Measurements from ENCODE around the gene RTBDN.

RTBDN gene

DNA sequence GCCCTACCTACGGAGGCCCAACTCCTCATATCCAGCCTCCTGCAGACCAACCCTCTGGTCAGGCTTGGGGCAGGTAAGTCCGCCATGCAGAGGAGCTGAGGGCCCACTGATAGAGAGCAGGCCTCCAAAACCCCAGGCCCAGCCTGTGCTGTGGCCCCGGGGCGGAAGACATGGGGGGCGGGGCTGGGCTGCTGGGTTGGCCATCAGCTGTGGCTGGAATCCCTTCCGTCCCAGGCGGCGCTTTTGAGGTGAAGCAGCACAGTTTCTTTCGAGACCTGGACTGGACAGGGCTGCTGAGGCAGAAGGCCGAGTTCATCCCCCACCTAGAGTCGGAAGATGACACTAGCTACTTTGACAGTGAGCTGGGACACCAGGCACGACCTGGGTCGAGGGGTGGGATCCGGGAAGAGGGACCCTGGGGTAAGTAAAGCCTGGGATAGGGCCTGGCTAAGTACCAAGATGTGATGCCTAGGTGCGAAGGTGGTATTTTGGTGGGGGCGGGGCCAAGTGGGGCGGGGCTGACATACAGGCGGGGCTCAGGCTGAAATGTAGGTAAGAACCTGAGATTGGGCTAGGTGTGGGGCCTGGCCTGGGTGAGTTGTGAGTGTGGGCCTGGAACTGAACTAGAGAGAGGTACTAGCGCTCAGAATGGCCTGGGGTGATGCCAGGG, 31.5 kb upstream of the RTBDN start:
- no peak overlapping the region for H3K4me3 ChIP-seq (ENCODE audit: low read length)
- DNase-seq (ENCODE audit: low read depth), result no peak
- TF ChIP-seq, protein P1, sequence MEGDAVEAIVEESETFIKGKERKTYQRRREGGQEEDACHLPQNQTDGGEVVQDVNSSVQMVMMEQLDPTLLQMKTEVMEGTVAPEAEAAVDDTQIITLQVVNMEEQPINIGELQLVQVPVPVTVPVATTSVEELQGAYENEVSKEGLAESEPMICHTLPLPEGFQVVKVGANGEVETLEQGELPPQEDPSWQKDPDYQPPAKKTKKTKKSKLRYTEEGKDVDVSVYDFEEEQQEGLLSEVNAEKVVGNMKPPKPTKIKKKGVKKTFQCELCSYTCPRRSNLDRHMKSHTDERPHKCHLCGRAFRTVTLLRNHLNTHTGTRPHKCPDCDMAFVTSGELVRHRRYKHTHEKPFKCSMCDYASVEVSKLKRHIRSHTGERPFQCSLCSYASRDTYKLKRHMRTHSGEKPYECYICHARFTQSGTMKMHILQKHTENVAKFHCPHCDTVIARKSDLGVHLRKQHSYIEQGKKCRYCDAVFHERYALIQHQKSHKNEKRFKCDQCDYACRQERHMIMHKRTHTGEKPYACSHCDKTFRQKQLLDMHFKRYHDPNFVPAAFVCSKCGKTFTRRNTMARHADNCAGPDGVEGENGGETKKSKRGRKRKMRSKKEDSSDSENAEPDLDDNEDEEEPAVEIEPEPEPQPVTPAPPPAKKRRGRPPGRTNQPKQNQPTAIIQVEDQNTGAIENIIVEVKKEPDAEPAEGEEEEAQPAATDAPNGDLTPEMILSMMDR (conservative IDR thresholded peaks at IDR 0.05; ENCODE audit: low read length), result no peak

DNA sequence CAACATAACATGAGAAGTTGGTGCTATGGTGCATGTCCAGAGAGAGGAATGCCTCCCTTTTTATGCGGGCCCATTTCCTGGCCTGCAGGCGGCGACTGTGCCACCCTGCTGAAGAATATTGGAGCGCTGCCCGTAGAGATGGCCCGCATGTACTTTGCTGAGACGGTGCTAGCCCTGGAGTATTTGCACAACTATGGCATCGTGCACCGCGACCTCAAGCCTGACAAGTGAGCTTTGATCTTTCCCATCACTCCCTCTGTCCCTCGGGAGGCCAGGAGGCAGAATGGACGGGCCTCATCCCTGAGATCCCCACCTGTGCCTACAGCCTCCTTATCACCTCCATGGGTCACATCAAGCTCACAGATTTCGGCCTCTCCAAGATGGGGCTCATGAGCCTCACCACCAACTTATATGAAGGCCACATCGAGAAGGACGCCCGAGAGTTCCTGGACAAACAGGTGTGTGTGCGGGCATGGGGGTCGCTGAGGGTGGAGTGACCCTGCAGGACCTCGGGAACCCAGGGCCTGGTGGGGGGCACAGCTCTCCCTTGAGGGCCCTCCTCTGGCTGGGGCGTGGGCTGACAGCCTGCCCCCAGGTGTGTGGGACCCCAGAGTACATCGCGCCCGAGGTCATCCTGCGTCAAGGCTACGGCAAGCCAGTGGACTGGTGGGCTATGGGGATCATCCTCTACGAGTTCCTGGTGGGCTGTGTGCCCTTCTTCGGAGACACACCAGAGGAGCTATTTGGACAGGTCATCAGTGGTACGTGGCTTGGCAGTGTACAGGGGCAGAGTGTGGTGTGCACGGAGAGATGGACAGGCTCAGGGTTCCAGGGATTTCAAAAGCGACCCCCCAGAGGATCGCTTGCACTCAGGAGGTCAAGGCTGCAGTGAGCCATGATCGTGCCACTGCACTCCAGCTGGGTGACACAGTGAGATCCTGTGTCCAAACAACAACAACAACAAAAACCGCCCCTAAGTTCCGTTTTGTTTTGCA, 30.6 kb upstream of the RTBDN start:
- DNase-seq (ENCODE audit: low read depth), result no peak
- no peak overlapping the region for H3K4me3 ChIP-seq (ENCODE audit: low read length)
- TF ChIP-seq, protein P1 (conservative IDR thresholded peaks at IDR 0.05; ENCODE audit: low read length), result no peak

DNA sequence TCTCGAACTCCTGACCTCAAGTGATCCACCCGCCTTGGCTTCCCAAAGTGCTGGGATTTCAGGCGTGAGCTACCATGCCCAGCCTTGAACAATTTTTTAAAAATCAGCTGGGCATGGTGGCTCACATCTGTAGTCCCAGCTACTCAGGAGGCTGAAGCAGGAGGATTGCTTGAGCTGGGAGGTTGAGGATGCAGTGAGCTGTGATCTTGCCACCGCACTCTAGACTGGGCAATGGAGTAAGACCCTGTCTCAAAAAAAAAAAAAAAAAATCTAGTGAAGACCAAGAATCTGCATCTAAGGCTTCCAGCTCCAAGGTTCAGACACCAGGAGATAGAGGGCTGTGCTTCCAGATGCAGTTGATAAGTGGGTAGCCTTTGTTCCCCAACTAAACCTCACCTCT, 29.8 kb upstream of the RTBDN start:
- TF ChIP-seq, protein P1 (conservative IDR thresholded peaks at IDR 0.05; ENCODE audit: low read length), result no peak
- no peak for DNase-seq (ENCODE audit: low read depth)
- H3K4me3 ChIP-seq (ENCODE audit: low read length), result no peak overlapping the region

DNA sequence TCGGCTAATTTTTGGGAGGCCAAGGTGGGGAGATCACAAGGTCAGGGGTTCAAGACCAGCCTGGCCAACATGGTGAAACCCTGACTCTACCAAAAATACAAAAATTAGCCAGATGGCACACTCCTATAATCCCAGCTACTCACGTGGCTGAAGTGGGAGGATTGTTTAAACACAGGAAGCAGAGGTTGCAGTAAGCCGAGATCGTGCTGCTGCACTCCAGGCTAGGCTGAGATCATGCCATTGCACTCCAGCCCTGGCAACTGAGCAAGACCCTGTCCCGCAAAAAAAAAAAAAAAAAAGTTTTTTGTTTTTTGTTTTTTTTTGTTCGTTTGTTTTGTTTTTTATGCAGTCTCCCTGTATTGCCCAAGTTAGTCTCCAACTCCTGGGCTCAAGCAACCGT, 25.2 kb upstream of the RTBDN start:
- no peak for DNase-seq (ENCODE audit: low read depth)
- TF ChIP-seq, protein P1 (conservative IDR thresholded peaks at IDR 0.05; ENCODE audit: low read length), result no peak

DNA sequence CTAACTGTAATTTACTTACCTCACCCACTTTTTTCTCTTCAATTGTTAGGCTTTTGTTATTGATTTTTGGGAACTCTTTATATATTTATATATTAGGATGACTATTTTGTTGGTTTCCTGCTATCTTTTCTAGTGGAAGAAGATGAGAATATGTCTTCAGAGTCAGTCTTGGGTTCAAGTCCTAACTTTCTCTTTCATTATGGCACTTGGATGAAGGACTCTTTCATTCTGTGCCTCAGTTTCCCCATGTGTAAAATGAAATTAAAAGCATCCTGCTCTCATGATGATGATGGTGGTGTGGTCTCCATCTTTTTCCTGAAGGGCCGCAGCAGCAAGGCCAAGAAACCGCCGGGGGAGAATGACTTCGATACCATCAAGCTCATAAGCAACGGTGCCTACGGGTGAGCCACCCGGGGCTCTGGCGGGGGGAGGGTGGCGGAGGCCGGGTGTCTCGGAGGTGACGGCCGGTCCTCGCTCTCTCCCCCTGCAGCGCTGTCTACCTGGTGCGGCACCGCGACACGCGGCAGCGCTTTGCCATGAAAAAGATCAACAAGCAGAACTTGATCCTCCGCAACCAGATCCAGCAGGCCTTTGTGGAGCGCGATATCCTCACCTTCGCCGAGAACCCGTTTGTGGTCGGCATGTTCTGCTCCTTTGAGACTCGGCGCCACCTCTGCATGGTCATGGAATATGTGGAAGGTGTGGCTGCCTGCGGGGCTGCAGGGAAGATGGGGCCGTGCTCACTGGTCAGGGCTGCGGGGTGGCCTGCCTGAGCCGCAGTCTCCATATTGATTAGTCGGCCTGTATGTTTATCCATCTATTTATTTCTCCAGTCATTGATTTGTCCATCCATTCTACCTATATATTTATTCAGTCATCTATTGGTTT, 23.9 kb upstream of the RTBDN start:
- DNase-seq (ENCODE audit: low read depth), result no peak
- no peak overlapping the region for H3K4me3 ChIP-seq (ENCODE audit: low read length)
- TF ChIP-seq, protein P1 (conservative IDR thresholded peaks at IDR 0.05; ENCODE audit: low read length), result no peak

More for the DNA sequence above, 25.2 kb upstream of the RTBDN start:
- H3K4me3 ChIP-seq (ENCODE audit: low read length), result no peak overlapping the region

DNA sequence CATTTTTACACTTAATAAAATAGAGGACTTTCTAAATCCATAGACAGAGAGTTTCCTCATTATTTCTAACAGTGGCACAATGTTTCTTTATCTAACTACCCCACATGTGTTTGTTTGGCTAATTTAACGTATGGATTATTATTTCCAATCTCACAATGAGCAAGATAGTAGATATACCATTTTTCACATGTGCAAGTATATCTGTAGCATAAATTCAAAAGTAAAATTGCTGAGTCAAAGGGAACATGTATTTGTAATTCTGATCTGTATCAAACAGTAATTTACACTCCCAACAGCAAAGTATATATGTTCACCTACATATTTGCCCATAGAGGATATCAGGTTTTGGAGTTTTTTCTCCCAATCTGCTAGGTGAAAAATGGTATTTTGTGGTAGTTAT, 22.3 kb upstream of the RTBDN start:
- TF ChIP-seq, protein P1 (conservative IDR thresholded peaks at IDR 0.05; ENCODE audit: low read length), result no peak
- DNase-seq (ENCODE audit: low read depth), result no peak
- no peak overlapping the region for H3K4me3 ChIP-seq (ENCODE audit: low read length)

All from AG10803 (cell line).